ENCODE data around the gene HSPA4L. TPM values are rescaled to one million over a fixed set of nuclear protein-coding genes. Genes with fewer than 3 reads are reported as not detected.

HSPA4L gene
- total RNA-seq, 4 donors from 2014 or later = 1.5 to 3.8 (median 2.8) TPM

DNA sequence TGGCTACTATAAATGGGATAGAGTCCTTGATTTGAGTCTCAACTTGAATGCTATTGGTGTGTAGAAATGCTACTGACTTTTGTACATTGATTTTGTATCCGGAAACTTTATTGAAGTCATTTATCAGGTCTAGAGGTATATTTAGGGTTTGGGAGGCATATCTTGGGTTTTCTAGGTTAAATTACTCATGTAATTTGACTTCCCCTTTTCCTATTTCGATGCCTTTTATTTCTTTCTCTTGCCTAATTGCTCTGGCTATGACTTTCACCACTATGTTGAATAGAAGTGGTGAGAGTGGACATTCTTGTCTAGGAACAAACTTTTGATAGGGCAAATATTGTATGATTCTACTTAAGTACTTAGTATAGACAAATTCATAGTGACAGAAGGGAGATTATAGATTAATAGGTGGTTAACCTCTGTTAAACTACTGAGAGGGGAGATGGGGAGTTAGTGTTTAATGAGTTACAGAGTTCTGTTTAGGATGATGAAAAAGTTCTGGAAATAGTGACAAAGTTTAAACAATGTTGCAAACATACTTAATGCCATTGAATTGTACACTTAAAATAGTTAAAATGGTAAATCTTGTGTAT is 22.8 kb upstream of the HSPA4L start:
- 65 to 82% methylated on average over 2 of the region's 2 CpGs for WGBS, 2 donors (ENCODE audit: low coverage in 1 of 2)
- Histone ChIP-seq H3K27ac (no peak overlapping the region), H3K4me3 (no peak overlapping the region), H3K9me3 (no peaks in the 10 kb centered on the region), H3K27me3 (no peaks in the 10 kb centered on the region), H3K36me3 (no peaks in the 10 kb centered on the region), H3K4me1 (no peaks in the 10 kb centered on the region)
- intact Hi-C loops (cut with DNase I; ENCODE audit: low total_unique reads) (no loop called here), in situ Hi-C loops (cut with MboI; ENCODE audit: low pct_ligation_motif_present in 1 of 4, low pct_unique_long_range_greater_than_20kb in 1 of 4, low sequenced_read_pairs in 3 of 4) (no loop called here)
- no peak for DNase-seq
- TF ChIP-seq, protein P1, sequence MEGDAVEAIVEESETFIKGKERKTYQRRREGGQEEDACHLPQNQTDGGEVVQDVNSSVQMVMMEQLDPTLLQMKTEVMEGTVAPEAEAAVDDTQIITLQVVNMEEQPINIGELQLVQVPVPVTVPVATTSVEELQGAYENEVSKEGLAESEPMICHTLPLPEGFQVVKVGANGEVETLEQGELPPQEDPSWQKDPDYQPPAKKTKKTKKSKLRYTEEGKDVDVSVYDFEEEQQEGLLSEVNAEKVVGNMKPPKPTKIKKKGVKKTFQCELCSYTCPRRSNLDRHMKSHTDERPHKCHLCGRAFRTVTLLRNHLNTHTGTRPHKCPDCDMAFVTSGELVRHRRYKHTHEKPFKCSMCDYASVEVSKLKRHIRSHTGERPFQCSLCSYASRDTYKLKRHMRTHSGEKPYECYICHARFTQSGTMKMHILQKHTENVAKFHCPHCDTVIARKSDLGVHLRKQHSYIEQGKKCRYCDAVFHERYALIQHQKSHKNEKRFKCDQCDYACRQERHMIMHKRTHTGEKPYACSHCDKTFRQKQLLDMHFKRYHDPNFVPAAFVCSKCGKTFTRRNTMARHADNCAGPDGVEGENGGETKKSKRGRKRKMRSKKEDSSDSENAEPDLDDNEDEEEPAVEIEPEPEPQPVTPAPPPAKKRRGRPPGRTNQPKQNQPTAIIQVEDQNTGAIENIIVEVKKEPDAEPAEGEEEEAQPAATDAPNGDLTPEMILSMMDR (IDR thresholded peaks at IDR 0.05) = no peak
- TF ChIP-seq POLR2AphosphoS5 (IDR thresholded peaks at IDR 0.05) (no peak), EP300 (IDR thresholded peaks at IDR 0.05; ENCODE audit: low read depth) (no peak), POLR2A (IDR thresholded peaks at IDR 0.05) (no peak)

DNA sequence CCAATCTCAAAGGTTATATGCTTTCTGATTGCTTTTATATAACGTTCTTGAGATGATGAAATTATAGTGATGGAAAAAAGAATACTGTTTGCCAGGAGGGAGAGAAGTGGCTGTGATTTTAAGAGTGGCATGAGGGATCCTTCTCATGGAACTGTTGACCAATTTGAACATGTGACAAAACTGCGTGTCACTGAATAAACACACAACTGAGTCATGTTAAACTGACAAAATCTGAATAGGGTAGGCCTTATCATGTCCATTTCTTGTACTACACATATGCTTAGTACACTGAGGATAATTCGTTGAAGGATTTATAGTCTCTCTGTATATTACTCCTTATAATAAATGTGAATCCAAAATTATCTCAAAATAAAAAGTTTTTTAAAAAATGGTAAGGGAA is 22.2 kb upstream of the HSPA4L start:
- no peaks in the 10 kb centered on the region for H3K36me3 ChIP-seq
- WGBS, 2 donors (ENCODE audit: low coverage in 1 of 2) = 52 to 53% methylated on average over 3 of the region's 3 CpGs
- DNase-seq = no peak
- no peaks in the 10 kb centered on the region for H3K4me1 ChIP-seq
- intact Hi-C loops (cut with DNase I; ENCODE audit: low total_unique reads) = no loop called here
- no peak overlapping the region for H3K4me3 ChIP-seq
- in situ Hi-C loops (cut with MboI; ENCODE audit: low pct_ligation_motif_present in 1 of 4, low pct_unique_long_range_greater_than_20kb in 1 of 4, low sequenced_read_pairs in 3 of 4) = no loop called here
- no peaks in the 10 kb centered on the region for H3K9me3 ChIP-seq
- TF ChIP-seq POLR2AphosphoS5 (IDR thresholded peaks at IDR 0.05) (no peak), POLR2A (IDR thresholded peaks at IDR 0.05) (no peak), EP300 (IDR thresholded peaks at IDR 0.05; ENCODE audit: low read depth) (no peak)
- TF ChIP-seq, protein P1 (IDR thresholded peaks at IDR 0.05) = no peak
- H3K27ac ChIP-seq = no peak overlapping the region
- H3K27me3 ChIP-seq = no peaks in the 10 kb centered on the region

DNA sequence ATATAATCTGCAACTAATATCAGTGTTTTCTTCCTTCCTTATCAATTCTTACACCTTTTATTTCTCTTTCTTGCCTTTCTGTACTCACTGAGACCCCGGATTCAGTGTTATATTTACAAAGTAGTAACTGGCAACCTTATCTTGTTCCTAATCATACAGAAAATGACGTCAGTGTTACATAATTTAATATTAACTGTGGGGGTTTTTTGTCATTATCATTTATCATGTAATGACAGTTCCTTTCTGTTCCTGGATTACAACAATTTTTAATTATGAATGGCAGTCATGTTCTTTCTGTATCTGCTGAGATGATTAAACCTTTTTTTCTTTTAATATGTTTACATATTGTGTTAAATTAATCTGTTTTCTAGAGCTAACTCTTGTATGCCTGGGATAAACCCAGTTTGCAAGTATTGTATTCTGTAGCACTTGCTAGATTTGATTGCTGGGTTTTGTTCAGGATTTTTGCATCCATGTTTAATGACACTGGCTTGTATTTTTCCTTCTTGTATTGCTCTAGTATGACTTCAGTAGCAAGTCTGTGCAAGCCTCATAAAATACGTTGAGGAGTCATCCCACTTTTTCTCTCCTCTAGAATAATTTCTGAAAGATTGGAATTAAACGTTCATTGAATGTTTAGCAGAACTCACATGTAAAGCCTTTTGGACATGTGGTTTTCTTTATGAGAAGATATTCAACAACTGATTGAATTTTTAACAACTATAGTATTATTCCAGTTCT is 10.4 kb upstream of the HSPA4L start:
- Histone ChIP-seq H3K27ac (no peak overlapping the region), H3K27me3 (no peaks in the 10 kb centered on the region), H3K9me3 (no peaks in the 10 kb centered on the region), H3K4me1 (no peaks in the 10 kb centered on the region), H3K36me3 (no peaks in the 10 kb centered on the region), H3K4me3 (no peak overlapping the region)
- in situ Hi-C loops (cut with MboI; ENCODE audit: low pct_ligation_motif_present in 1 of 4, low pct_unique_long_range_greater_than_20kb in 1 of 4, low sequenced_read_pairs in 3 of 4) = no loop called here
- DNase-seq = no peak
- 43 to 55% methylated on average over 4 of the region's 4 CpGs for WGBS, 2 donors (ENCODE audit: low coverage in 1 of 2)
- intact Hi-C loops (cut with DNase I; ENCODE audit: low total_unique reads) = no loop called here
- TF ChIP-seq, protein P1 (IDR thresholded peaks at IDR 0.05) = no peak
- TF ChIP-seq EP300 (IDR thresholded peaks at IDR 0.05; ENCODE audit: low read depth) = no peak
- no peak for TF ChIP-seq POLR2AphosphoS5 (IDR thresholded peaks at IDR 0.05)
- no peak for TF ChIP-seq POLR2A (IDR thresholded peaks at IDR 0.05)

DNA sequence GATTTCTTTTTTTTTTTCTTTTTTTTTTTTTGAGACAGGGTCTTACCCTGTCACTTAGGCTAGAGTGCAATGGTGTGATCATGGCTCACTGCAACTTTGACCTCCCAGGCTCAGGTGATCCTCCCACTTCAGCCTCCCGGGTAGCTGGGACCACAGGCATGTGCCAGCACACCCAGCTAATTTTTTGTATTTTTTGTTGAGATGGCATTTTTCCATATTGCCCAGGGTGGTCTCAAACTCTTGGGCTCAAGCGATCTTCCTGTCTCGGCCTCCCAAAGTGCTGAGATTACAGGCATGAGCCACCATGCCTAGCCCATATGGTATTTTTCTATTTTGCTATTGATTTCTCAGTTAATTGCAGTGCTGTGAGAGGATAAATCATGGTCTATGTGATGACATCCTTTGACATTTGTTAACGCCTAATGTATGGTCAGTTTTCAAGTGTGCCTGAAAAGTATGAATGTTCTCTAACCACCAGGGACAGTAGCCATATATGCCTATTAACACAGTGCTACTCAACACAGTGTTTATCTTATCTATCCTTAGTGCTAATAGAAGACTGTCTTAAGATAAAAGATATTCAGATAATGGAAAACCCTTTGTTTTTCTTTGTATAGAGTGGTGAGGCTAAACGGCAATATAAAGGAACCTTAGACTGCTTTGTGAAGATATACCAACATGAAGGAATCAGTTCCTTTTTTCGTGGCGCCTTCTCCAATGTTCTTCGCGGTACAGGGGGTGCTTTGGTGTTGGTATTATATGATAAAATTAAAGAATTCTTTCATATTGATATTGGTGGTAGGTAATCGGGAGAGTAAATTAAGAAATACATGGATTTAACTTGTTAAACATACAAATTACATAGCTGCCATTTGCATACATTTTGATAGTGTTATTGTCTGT is 9.1 kb upstream of the HSPA4L start:
- no peaks in the 10 kb centered on the region for H3K9me3 ChIP-seq
- in situ Hi-C loops (cut with MboI; ENCODE audit: low pct_ligation_motif_present in 1 of 4, low pct_unique_long_range_greater_than_20kb in 1 of 4, low sequenced_read_pairs in 3 of 4) (no loop called here), intact Hi-C loops (cut with DNase I; ENCODE audit: low total_unique reads) (no loop called here)
- no peaks in the 10 kb centered on the region for H3K4me1 ChIP-seq
- DNase-seq = no peak
- 88 to 91% methylated on average over 8 to 10 of the region's 10 CpGs for WGBS, 2 donors (ENCODE audit: low coverage in 1 of 2)
- TF ChIP-seq EP300 (IDR thresholded peaks at IDR 0.05; ENCODE audit: low read depth) = no peak
- TF ChIP-seq, protein P1 (IDR thresholded peaks at IDR 0.05) = no peak
- no peak for TF ChIP-seq POLR2A (IDR thresholded peaks at IDR 0.05)
- TF ChIP-seq POLR2AphosphoS5 (IDR thresholded peaks at IDR 0.05) = no peak
- no peak overlapping the region for H3K27ac ChIP-seq
- no peak overlapping the region for H3K4me3 ChIP-seq
- no peaks in the 10 kb centered on the region for H3K27me3 ChIP-seq
- H3K36me3 ChIP-seq = no peaks in the 10 kb centered on the region
